ENCODE results near the gene BATF2. TPM values are rescaled to one million over a fixed set of nuclear protein-coding genes. Genes with fewer than 3 reads are reported as not detected.

BATF2 gene
- polyA plus RNA-seq, 1 donor from 2014 or later = not detected

DNA sequence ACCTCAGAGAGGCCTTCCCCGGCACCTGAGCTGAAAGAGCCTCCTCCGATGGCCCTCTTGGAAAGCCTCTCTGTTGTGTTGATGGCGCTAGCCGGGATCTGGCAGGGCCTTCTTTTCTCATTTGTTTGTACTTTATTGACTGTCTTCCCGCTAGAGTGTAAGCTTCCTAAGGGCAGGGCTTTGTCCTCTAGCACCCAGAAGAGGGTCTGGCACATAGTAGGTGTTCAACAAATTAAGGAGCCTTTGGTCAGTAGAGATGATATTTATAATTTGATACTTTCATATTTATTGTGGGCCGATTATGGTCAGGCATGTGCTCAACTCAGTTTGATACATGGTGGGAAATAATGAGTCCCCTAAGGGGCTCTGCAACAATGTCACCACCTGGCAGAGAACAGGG, 21.2 kb upstream of the BATF2 start:
- no peaks in the 10 kb centered on the region for H3K27me3 ChIP-seq (ENCODE audit: insufficient read depth, low read depth, low read length)
- H2AFZ ChIP-seq (ENCODE audit: low read depth, low read length) = no peak overlapping the region
- no peaks in the 10 kb centered on the region for H3K79me2 ChIP-seq (replicated peaks; ENCODE audit: insufficient read depth, low read length)
- TF ChIP-seq, protein P1, sequence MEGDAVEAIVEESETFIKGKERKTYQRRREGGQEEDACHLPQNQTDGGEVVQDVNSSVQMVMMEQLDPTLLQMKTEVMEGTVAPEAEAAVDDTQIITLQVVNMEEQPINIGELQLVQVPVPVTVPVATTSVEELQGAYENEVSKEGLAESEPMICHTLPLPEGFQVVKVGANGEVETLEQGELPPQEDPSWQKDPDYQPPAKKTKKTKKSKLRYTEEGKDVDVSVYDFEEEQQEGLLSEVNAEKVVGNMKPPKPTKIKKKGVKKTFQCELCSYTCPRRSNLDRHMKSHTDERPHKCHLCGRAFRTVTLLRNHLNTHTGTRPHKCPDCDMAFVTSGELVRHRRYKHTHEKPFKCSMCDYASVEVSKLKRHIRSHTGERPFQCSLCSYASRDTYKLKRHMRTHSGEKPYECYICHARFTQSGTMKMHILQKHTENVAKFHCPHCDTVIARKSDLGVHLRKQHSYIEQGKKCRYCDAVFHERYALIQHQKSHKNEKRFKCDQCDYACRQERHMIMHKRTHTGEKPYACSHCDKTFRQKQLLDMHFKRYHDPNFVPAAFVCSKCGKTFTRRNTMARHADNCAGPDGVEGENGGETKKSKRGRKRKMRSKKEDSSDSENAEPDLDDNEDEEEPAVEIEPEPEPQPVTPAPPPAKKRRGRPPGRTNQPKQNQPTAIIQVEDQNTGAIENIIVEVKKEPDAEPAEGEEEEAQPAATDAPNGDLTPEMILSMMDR (IDR thresholded peaks at IDR 0.05; ENCODE audit: poor library complexity, severe bottlenecking) = no peak
- TF ChIP-seq RAD21 (conservative IDR thresholded peaks at IDR 0.05) (no peak), MXI1 (conservative IDR thresholded peaks at IDR 0.05; ENCODE audit: poor library complexity, severe bottlenecking) (no peak), SMC3 (conservative IDR thresholded peaks at IDR 0.05; ENCODE audit: poor library complexity) (no peak), TAF1 (IDR thresholded peaks at IDR 0.05; ENCODE audit: low read depth) (no peak), POLR2AphosphoS5 (IDR thresholded peaks at IDR 0.05) (no peak), EZH2 (IDR thresholded peaks at IDR 0.05; ENCODE audit: borderline replicate concordance, insufficient read depth, low read length, poor library complexity, severe bottlenecking) (no peak), EP300 (conservative IDR thresholded peaks at IDR 0.05; ENCODE audit: poor library complexity, severe bottlenecking) (no peak)
- TF ChIP-seq, protein P2, sequence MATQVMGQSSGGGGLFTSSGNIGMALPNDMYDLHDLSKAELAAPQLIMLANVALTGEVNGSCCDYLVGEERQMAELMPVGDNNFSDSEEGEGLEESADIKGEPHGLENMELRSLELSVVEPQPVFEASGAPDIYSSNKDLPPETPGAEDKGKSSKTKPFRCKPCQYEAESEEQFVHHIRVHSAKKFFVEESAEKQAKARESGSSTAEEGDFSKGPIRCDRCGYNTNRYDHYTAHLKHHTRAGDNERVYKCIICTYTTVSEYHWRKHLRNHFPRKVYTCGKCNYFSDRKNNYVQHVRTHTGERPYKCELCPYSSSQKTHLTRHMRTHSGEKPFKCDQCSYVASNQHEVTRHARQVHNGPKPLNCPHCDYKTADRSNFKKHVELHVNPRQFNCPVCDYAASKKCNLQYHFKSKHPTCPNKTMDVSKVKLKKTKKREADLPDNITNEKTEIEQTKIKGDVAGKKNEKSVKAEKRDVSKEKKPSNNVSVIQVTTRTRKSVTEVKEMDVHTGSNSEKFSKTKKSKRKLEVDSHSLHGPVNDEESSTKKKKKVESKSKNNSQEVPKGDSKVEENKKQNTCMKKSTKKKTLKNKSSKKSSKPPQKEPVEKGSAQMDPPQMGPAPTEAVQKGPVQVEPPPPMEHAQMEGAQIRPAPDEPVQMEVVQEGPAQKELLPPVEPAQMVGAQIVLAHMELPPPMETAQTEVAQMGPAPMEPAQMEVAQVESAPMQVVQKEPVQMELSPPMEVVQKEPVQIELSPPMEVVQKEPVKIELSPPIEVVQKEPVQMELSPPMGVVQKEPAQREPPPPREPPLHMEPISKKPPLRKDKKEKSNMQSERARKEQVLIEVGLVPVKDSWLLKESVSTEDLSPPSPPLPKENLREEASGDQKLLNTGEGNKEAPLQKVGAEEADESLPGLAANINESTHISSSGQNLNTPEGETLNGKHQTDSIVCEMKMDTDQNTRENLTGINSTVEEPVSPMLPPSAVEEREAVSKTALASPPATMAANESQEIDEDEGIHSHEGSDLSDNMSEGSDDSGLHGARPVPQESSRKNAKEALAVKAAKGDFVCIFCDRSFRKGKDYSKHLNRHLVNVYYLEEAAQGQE (IDR thresholded peaks at IDR 0.05; ENCODE audit: borderline replicate concordance) = no peak
- no peak overlapping the region for H3K4me2 ChIP-seq (ENCODE audit: low read length)
- no peaks in the 10 kb centered on the region for H3F3A ChIP-seq (ENCODE audit: insufficient read depth, low read length, poor library complexity, severe bottlenecking)
- no peak overlapping the region for H3K4me3 ChIP-seq (ENCODE audit: low read length)
- H3K9me2 ChIP-seq (ENCODE audit: insufficient read depth, low read length) = no peaks in the 10 kb centered on the region
- H4K20me1 ChIP-seq (ENCODE audit: insufficient read depth) = no peaks in the 10 kb centered on the region
- no peaks in the 10 kb centered on the region for H3K36me3 ChIP-seq (ENCODE audit: insufficient read depth, low read length)
- no peaks in the 10 kb centered on the region for H3K9me3 ChIP-seq (ENCODE audit: low read length)
- H3K27ac ChIP-seq (ENCODE audit: low read length) = no peak overlapping the region
- no peak overlapping the region for H3K9ac ChIP-seq (ENCODE audit: low read length)

DNA sequence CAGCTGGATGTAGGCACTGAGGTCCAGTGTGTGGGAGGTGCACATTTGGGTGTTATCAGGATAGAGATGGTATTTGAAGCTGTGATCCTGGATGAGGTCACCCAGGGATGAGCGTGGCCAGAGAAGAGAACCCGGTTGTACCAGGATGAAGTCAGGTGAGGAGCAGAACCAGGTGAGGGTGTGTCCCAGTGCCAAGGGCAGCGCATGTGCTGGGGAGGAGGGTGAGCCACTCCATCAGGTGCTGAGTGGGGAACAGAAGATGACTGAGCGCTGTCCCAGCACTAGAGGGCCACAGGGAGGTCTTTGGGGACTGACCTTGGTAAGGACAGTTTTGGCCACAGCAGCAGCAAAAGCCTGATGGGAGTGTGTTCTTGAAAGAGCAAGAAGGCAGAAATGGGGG, 19.9 kb upstream of the BATF2 start:
- H3K79me2 ChIP-seq (replicated peaks; ENCODE audit: insufficient read depth, low read length) = no peaks in the 10 kb centered on the region
- no peaks in the 10 kb centered on the region for H3K27me3 ChIP-seq (ENCODE audit: insufficient read depth, low read depth, low read length)
- no peak overlapping the region for H3K27ac ChIP-seq (ENCODE audit: low read length)
- no peaks in the 10 kb centered on the region for H3K36me3 ChIP-seq (ENCODE audit: insufficient read depth, low read length)
- H3K4me2 ChIP-seq (ENCODE audit: low read length) = no peak overlapping the region
- no peaks in the 10 kb centered on the region for H4K20me1 ChIP-seq (ENCODE audit: insufficient read depth)
- H3K9me3 ChIP-seq (ENCODE audit: low read length) = no peaks in the 10 kb centered on the region
- no peaks in the 10 kb centered on the region for H3K9me2 ChIP-seq (ENCODE audit: insufficient read depth, low read length)
- H2AFZ ChIP-seq (ENCODE audit: low read depth, low read length) = no peak overlapping the region
- no peaks in the 10 kb centered on the region for H3F3A ChIP-seq (ENCODE audit: insufficient read depth, low read length, poor library complexity, severe bottlenecking)
- no peak overlapping the region for H3K9ac ChIP-seq (ENCODE audit: low read length)
- no peak overlapping the region for H3K4me3 ChIP-seq (ENCODE audit: low read length)
- TF ChIP-seq POLR2AphosphoS5 (IDR thresholded peaks at IDR 0.05) (no peak), EP300 (conservative IDR thresholded peaks at IDR 0.05; ENCODE audit: poor library complexity, severe bottlenecking) (no peak), RAD21 (conservative IDR thresholded peaks at IDR 0.05) (no peak), MXI1 (conservative IDR thresholded peaks at IDR 0.05; ENCODE audit: poor library complexity, severe bottlenecking) (no peak), TAF1 (IDR thresholded peaks at IDR 0.05; ENCODE audit: low read depth) (no peak), SMC3 (conservative IDR thresholded peaks at IDR 0.05; ENCODE audit: poor library complexity) (no peak), EZH2 (IDR thresholded peaks at IDR 0.05; ENCODE audit: borderline replicate concordance, insufficient read depth, low read length, poor library complexity, severe bottlenecking) (no peak)
- TF ChIP-seq, protein P2 (IDR thresholded peaks at IDR 0.05; ENCODE audit: borderline replicate concordance) = no peak
- TF ChIP-seq, protein P1 (IDR thresholded peaks at IDR 0.05; ENCODE audit: poor library complexity, severe bottlenecking) = no peak

Measured in neural cell (in vitro differentiated cells).